Spinal cord (tissue), 10 donors: ENCODE results near the gene GPRASP3. TPM values are rescaled to one million over a fixed set of nuclear protein-coding genes. Genes with fewer than 3 reads are reported as not detected.
A peak's percentile ranks its signal among the peaks of the same experiment; 100 is the strongest.
"Not testable (repeated sequence)": the region's sequence is repeated elsewhere in the genome, so short reads cannot be mapped to it uniquely, and the experiment has no call there.

ENCODE experiments used
- DNase-seq, 6 donors: peaks; one replicate each; pipeline versions ENCODE4 v3.0.0 to v3.0.0-alpha.2; 2013 to 2015; ENCODE audit warnings: low spot score in 6 of 6, low read depth in 4 of 6
- H3K27ac ChIP-seq: one replicate; pipeline ENCODE4 v1.5.1; 2013; ENCODE audit warnings: low read depth, low read length, control low read depth
- H3K27me3 ChIP-seq: one replicate; pipeline ENCODE4 v1.6.1; 2013; ENCODE audit warnings: low read length; ENCODE audit not compliant: control insufficient read depth, insufficient read depth
- H3K36me3 ChIP-seq: one replicate; pipeline ENCODE4 v1.6.1; 2013; ENCODE audit warnings: low read length; ENCODE audit not compliant: control insufficient read depth, insufficient read depth
- H3K4me1 ChIP-seq: one replicate; pipeline ENCODE4 v1.6.1; 2013; ENCODE audit warnings: low read length; ENCODE audit not compliant: control insufficient read depth, insufficient read depth
- H3K4me3 ChIP-seq: one replicate; pipeline ENCODE4 v1.5.1; 2013; ENCODE audit warnings: low read depth, low read length, control low read depth
- H3K9me3 ChIP-seq: one replicate; pipeline ENCODE4 v1.6.1; 2013; ENCODE audit warnings: low read length; ENCODE audit not compliant: control insufficient read depth, insufficient read depth
- WGBS: methylation state at CpG from one replicate; pipeline ENCODE4 v1.1.5; 2013; ENCODE audit warnings: missing lambda C conversion rate; ENCODE audit not compliant: insufficient coverage; 5-methylcytosine and 5-hydroxymethylcytosine counted together
- long read RNA-seq, 4 donors: transcript quantifications; one replicate each; lab custom pipeline, GENCODE V29; 2026
- polyA plus RNA-seq, 2 donors: library from polyadenylated mRNA; unstranded; fragments of 120-200 nt; gene quantifications; one replicate each; pipeline ENCODE4 v1.2.1, GENCODE V29; 2013; ENCODE audit not compliant: insufficient read length in 2 of 2
- total RNA-seq, 2 donors: library from RNA; depleted of rRNA in 1 of 2; stranded (reverse); fragments of 120-200 nt in 1 of 2; fragments of >200 nt in 1 of 2; gene quantifications; one replicate each; pipeline versions ENCODE4 v1.2.3 to v1.2.4, GENCODE V29; 2013 to 2014
- donor health status: healthy.

GPRASP3 gene
- 10 to 100 TPM; 15.0 to 49.5 TPM for total RNA-seq
- 10 to 100 TPM; 32.9 to 39.0 TPM for polyA plus RNA-seq
- long read RNA-seq, donor 1, full-length matches to known transcripts = 4 of 4 reads
- long read RNA-seq, donor 1, partial matches to known transcripts = 0 of 4 reads
- long read RNA-seq, donor 1, other reads (novel, unspliced or antisense) = 0 of 4 reads
- long read RNA-seq, donor 2 = 0 reads
- long read RNA-seq, donor 3, full-length matches to known transcripts = 4 of 4 reads
- long read RNA-seq, donor 3, partial matches to known transcripts = 0 of 4 reads
- long read RNA-seq, donor 3, other reads (novel, unspliced or antisense) = 0 of 4 reads
- long read RNA-seq, donor 4, full-length matches to known transcripts = 1 of 1 reads
- long read RNA-seq, donor 4, partial matches to known transcripts = 0 of 1 reads
- long read RNA-seq, donor 4, other reads (novel, unspliced or antisense) = 0 of 1 reads

- Histone ChIP-seq H3K9me3 (no peaks in the 10 kb centered on the region), H3K27me3 (no peaks in the 10 kb centered on the region), H3K27ac (no peak within 1 kb of the TSS), H3K4me1 (peaks cover 11% of the 10 kb centered on the region), H3K4me3 (peak within 1 kb of the TSS; percentile 33), H3K36me3 (peaks cover 3% of the 10 kb centered on the region)
- DNase-seq = peak; percentile 33 to 94 (median 56)
- WGBS = 19% methylated on average over 27 of the region's 31 CpGs
These were observed at the start of gene GPRASP3 for GRCh38 chrX:102720237-102721168. Gene GPRASP3 (plus strand): TSS chrX:102720743. CDS start chrX:102748996, 28,253 bp downstream.

- Histone ChIP-seq H3K27me3 (no peaks in the 10 kb centered on the region), H3K9me3 (peaks cover 2% of the 10 kb centered on the region), H3K36me3 (peaks cover 3% of the 10 kb centered on the region), H3K4me3 (no peak overlapping the region), H3K27ac (no peak overlapping the region), H3K4me1 (no peaks in the 10 kb centered on the region)
- WGBS = no CpG with 5 or more reads among the region's 3 CpGs
- DNase-seq = no peak
These were observed 47.7 kb upstream of the GPRASP3 start for GRCh38 chrX:102672856-102673255.

GRCh38 chrX:102677479-102677878, 43.1 kb upstream of the GPRASP3 start:
- not testable (repeated sequence) for H3K4me3 ChIP-seq, H3K9me3 ChIP-seq, H3K27ac ChIP-seq, H3K36me3 ChIP-seq, H3K4me1 ChIP-seq, H3K27me3 ChIP-seq, DNase-seq
- WGBS = no CpG with 5 or more reads among the region's 1 CpG

GRCh38 chrX:102684772-102685520, 35.6 kb upstream of the GPRASP3 start:
- Histone ChIP-seq H3K27ac (no peak overlapping the region), H3K9me3 (no peaks in the 10 kb centered on the region), H3K4me3 (no peak overlapping the region), H3K27me3 (no peaks in the 10 kb centered on the region), H3K4me1 (no peaks in the 10 kb centered on the region), H3K36me3 (no peaks in the 10 kb centered on the region)
- WGBS = no CpG with 5 or more reads among the region's 2 CpGs
- no peak for DNase-seq

DNA sequence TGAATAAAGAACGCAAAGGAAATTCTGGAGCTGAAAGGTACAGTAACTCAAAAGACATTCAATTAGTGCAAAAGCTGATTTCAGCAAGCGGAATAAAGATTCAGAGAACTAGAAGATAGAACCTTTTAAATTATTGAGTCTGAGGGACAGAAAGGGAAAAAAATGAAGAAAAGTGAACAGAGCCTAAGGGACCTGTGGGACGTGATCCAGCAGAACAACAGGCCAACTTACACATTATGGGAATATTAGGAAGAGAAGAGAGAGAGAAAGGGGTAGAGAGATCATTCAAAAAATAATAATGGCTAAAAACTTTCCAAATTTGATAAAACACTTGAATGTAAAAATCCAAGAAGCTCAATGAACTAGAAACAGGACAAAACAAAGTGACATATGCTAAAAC, 25.8 kb upstream of the GPRASP3 start:
- no peaks in the 10 kb centered on the region for H3K27me3 ChIP-seq
- H3K27ac ChIP-seq = no peak overlapping the region
- no peak for DNase-seq
- H3K4me1 ChIP-seq = no peaks in the 10 kb centered on the region
- H3K4me3 ChIP-seq = no peak overlapping the region
- WGBS = 100% methylated on average over 1 of the region's 3 CpGs
- H3K9me3 ChIP-seq = no peaks in the 10 kb centered on the region
- H3K36me3 ChIP-seq = no peaks in the 10 kb centered on the region

DNA sequence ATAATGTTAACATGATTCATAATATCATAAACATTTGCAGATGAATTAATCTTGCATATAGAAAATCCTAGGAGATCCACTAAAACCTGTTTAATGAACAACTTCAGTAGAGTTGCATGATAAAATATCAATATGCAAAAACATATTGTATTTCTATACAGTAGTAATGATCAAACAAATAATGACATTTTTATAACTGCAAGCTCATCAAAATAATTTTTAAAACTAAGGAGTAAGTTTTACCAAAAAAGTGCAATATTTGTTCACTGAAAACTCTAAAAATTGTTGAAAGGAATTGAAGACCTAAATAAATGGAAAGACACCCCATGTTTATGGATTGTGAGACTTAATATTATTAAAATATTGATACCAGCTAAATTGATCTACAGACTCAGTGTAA, 24.2 kb upstream of the GPRASP3 start:
- DNase-seq = no peak
- H3K27ac ChIP-seq = no peak overlapping the region
- no peaks in the 10 kb centered on the region for H3K27me3 ChIP-seq
- no peaks in the 10 kb centered on the region for H3K36me3 ChIP-seq
- H3K4me3 ChIP-seq = no peak overlapping the region
- no peaks in the 10 kb centered on the region for H3K9me3 ChIP-seq
- H3K4me1 ChIP-seq = no peaks in the 10 kb centered on the region

DNA sequence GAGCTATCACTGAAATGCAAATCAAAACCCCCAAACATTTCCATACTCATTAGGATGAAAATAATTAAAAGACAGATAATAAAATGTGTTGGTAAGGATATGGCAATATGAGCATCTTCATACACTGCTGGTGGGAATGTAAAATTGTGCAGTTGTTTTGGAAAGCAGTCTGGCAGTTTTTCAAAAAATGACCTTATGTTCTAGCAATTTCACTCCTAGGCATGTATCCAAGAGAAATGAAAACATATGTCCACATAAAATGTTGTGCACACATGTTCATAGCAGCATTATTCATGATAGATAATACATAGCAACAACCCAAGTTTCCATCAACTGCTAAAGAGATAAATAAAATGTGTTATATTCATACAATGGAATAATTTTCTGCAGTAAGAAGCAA, 23.0 kb upstream of the GPRASP3 start:
- Histone ChIP-seq H3K27me3 (no peaks in the 10 kb centered on the region), H3K4me3 (no peak overlapping the region), H3K4me1 (no peaks in the 10 kb centered on the region), H3K27ac (no peak overlapping the region), H3K36me3 (no peaks in the 10 kb centered on the region), H3K9me3 (no peaks in the 10 kb centered on the region)
- peak in 1 of 6 donors; percentile 33 for DNase-seq

DNA sequence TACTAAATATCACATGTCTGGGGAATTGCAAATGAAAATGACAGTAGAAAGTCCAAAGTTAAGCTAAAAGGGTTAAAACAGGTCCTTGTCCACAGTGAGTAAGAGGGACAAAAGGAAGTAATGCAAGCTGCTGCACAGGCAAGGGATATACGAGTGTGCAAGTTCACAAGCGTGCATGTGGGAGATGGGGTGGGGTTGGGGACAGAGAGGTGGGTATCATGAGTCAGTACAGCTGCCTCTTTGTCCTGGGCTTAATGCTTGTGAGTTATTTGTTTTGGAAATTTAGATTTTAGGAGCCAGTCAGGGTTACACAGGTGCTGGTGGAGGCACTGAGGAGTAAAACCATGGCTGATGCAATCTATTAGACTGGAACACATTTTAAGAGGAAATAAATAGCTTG, 11.6 kb upstream of the GPRASP3 start:
- Histone ChIP-seq H3K9me3 (no peaks in the 10 kb centered on the region), H3K4me1 (no peaks in the 10 kb centered on the region), H3K36me3 (no peaks in the 10 kb centered on the region), H3K27ac (no peak overlapping the region), H3K4me3 (no peak overlapping the region), H3K27me3 (no peaks in the 10 kb centered on the region)
- DNase-seq = no peak
- WGBS = 51% methylated on average over 2 of the region's 2 CpGs

GRCh38 chrX:102711872-102712215, 8.7 kb upstream of the GPRASP3 start:
- WGBS = 15% methylated on average over 16 of the region's 19 CpGs
- Histone ChIP-seq H3K9me3 (no peaks in the 10 kb centered on the region), H3K4me3 (peak overlapping the region; percentile 78), H3K27me3 (no peaks in the 10 kb centered on the region), H3K27ac (peak overlapping the region; percentile 86), H3K4me1 (peaks cover 9% of the 10 kb centered on the region), H3K36me3 (peaks cover 9% of the 10 kb centered on the region)
- peak in 4 of 6 donors; percentile 11 to 82 (median 14) for DNase-seq
